HUES6 (cell line): ENCODE measurements around the gene PPP1R14B.
A peak's percentile ranks its signal among the peaks of the same experiment; 100 is the strongest.

Experiments
- H3K27ac ChIP-seq: 2 replicates; pipeline ENCODE4 v1.7.0; 2013; ENCODE audit warnings: low read depth, mild to moderate bottlenecking, low read length, inconsistent platforms
- H3K27me3 ChIP-seq: 2 replicates; pipeline ENCODE4 v1.6.1; 2013; ENCODE audit warnings: low read length; ENCODE audit not compliant: control insufficient read depth, insufficient read depth
- H3K36me3 ChIP-seq: 2 replicates; pipeline ENCODE4 v1.6.1; 2013; ENCODE audit warnings: low read length; ENCODE audit not compliant: control insufficient read depth, insufficient read depth
- H3K4me1 ChIP-seq: 2 replicates; pipeline ENCODE4 v1.6.1; 2013; ENCODE audit warnings: low read length; ENCODE audit not compliant: control insufficient read depth, insufficient read depth
- H3K4me3 ChIP-seq: 2 replicates; pipeline ENCODE4 v1.5.1; 2013; ENCODE audit warnings: low read depth, low read length
- H3K9ac ChIP-seq: one replicate; pipeline ENCODE4 v1.6.1; 2013; ENCODE audit warnings: mild to moderate bottlenecking, low read length
- H3K9me3 ChIP-seq: 2 replicates; pipeline ENCODE4 v1.6.1; 2013; ENCODE audit warnings: low read depth, low read length; ENCODE audit not compliant: control insufficient read depth, insufficient read depth

The PPP1R14B gene, protein sequence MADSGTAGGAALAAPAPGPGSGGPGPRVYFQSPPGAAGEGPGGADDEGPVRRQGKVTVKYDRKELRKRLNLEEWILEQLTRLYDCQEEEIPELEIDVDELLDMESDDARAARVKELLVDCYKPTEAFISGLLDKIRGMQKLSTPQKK

GRCh38 chr11:64246871-64247728 is at the start of gene PPP1R14B:
TSS of gene PPP1R14B (minus strand) at chr11:64246943. CDS start at chr11:64246673, 270 bp downstream.
- Histone ChIP-seq H3K9me3 (no peaks in the 10 kb centered on the region), H3K36me3 (peaks cover 19% of the 10 kb centered on the region), H3K27ac (peak within 1 kb of the TSS; percentile 56; the same call in 1 of the 2 replicates), H3K27me3 (no peaks in the 10 kb centered on the region), H3K9ac (peak within 1 kb of the TSS; percentile 84), H3K4me1 (peaks cover 48% of the 10 kb centered on the region), H3K4me3 (peak within 1 kb of the TSS; percentile 91)

- H3K27ac ChIP-seq, result no peak overlapping the region
- no peaks in the 10 kb centered on the region for H3K36me3 ChIP-seq
- H3K9ac ChIP-seq, result no peak overlapping the region
- H3K9me3 ChIP-seq, result no peaks in the 10 kb centered on the region
- H3K4me1 ChIP-seq, result peaks cover 11% of the 10 kb centered on the region
- no peak overlapping the region for H3K4me3 ChIP-seq
- H3K27me3 ChIP-seq, result peaks cover 98% of the 10 kb centered on the region
Observed at GRCh38 chr11:64296236-64296635, 49.5 kb upstream of the PPP1R14B start.

DNA sequence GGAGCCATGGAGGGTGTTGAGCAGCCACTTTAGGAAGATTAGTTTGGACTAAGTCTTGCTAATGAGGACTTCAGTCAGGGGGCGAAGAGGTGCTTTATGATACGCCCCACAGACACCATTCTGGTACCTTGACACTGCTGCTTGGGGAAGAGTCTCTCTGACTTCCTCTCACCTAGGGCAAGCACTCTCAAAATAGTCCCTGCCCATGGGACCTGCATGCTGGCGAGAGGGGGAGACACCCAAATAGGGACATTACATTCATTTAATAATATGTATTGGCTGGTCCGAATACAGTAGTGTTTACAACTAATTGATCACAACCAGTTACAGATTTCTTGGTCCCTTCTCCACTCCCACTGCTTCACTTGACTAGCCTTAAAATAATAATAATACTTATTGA is 49.0 kb upstream of the PPP1R14B start:
- H3K27me3 ChIP-seq, result peaks cover 100% of the 10 kb centered on the region
- H3K4me1 ChIP-seq, result peaks cover 13% of the 10 kb centered on the region
- no peak overlapping the region for H3K27ac ChIP-seq
- no peak overlapping the region for H3K4me3 ChIP-seq
- H3K9ac ChIP-seq, result no peak overlapping the region
- no peaks in the 10 kb centered on the region for H3K36me3 ChIP-seq
- H3K9me3 ChIP-seq, result no peaks in the 10 kb centered on the region

DNA sequence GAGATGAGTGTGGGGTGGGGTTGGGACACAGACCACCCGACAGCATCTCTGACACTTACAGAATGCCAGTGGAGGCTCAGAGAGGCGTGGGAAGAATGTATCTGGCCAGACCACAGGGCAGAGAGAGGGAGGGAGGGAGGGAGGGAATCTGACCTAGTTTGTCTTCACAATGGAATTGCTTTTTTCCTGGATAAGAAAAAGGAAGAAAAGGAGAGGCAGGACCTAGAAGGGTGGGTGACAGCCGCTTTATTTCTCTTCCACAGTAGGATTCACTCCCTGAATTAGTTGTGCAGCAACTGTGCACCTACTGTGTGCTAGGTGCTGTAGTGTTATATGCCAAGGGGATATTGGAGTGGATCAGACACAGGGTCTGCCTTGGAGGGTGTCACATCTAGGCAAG is 48.0 kb upstream of the PPP1R14B start:
- Histone ChIP-seq H3K4me1 (peaks cover 6% of the 10 kb centered on the region), H3K4me3 (no peak overlapping the region), H3K27me3 (peaks cover 100% of the 10 kb centered on the region), H3K27ac (no peak overlapping the region), H3K9me3 (no peaks in the 10 kb centered on the region), H3K36me3 (no peaks in the 10 kb centered on the region), H3K9ac (no peak overlapping the region)

DNA sequence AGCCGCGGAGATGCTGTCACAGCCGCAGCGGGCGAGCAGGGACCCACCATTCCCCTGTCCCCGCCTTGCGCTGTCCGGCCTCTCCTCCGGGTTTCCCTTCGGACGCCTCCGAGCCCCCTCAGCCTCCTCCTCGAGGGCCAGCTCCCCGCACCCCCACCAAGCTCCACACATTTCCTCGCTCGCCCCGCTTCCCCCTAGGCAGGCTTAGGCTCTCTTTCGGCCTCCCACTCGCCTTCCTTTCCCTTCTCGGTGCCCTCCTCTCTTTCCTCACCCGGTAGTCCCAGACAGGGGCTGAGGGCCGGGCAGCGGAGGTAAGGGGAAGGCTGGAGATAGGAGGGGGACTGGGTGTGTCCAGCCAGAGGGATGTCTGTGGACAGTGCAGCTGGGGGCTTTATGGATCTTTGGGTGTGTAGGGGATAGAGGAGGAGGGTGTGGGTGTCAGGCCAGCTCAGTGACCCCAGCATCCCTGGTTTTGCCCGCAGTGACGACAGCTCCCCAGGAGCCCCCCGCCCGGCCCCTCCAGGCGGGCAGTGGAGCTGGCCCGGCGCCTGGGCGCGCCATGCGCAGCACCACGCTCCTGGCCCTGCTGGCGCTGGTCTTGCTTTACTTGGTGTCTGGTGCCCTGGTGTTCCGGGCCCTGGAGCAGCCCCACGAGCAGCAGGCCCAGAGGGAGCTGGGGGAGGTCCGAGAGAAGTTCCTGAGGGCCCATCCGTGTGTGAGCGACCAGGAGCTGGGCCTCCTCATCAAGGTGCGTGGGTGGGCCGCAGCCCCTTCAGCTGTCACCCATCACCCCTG is 45.9 kb upstream of the PPP1R14B start:
- no peak overlapping the region for H3K27ac ChIP-seq
- H3K36me3 ChIP-seq, result 0 out of 2 replicates have a peak, but pooled peaks cover 2% of the 10 kb centered on the region
- H3K9me3 ChIP-seq, result no peaks in the 10 kb centered on the region
- 0 out of 2 replicates have a peak, but pooled peaks cover 4% of the 10 kb centered on the region for H3K4me1 ChIP-seq
- H3K4me3 ChIP-seq, result peak overlapping the region; percentile 50
- peaks cover 95% of the 10 kb centered on the region for H3K27me3 ChIP-seq
- peak overlapping the region; percentile 16 for H3K9ac ChIP-seq

DNA sequence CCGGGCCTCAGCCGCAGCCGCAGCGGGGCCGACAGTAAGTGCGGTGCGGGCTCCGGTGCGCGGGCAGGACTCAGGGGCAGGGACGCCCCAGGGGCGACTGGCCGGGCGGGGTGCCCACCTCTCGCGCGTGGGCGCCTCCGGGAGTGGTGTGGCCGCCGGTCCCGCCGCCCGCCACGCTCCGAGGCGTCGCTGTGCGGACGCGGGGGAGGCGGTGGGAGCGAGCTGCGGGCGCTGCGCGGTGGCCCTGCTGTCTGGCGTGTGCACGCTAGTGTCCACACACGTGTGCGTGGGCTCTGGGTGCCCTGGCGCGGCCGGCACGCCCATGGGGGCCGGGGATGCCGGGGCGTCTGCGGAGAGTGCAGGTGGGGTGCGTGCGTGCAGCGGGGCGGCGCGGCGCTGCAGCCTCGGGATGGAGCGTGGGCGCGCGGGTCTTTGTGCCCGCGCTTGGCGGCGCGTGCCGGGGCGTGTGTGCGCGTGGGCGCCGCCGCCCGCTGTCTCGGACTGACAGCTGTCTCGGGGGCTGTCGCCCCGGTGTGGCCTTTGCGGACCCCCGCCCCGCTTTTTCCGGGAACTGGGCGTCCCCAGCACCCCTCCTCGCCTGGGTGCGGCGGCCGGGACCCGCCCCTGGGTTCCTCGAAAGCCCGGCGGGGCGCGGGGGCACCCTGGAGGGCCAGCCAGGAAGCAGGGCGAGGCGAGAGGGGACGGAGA is 45.2 kb upstream of the PPP1R14B start:
- Histone ChIP-seq H3K27me3 (peaks cover 88% of the 10 kb centered on the region), H3K4me3 (peak overlapping the region; percentile 50)

DNA sequence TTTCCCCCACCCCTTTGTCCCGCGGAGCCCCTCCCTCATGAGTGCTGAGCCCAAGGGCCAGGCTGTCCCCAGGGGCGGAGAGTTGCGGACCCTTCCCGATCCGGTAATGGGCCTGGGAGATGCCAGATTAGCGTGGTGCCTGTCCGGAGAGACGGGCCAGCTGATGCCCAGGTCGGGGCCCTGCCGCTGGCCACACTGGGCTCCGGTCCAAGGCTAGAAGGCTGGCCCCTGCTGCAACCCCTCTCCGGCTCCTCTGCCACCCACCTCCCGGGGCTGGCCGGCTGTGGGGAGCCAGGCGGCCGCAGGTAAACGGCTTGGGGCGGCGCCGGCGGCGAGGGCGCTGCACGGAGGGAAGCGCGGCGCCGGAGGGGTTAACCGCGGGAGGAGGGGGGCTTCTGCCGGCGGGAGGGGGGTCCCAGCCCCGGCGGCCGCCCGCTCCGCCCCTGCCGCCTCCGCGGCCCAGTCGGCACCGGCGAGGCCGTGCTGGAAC is 44.6 kb upstream of the PPP1R14B start, which contains the start of gene KCNK4:
TSS of gene KCNK4 (plus strand) at position 41 of the 490 bp plus-strand sequence. CDS start 1,717 bp downstream, outside the sequence.
- Histone ChIP-seq H3K4me3 (peak within 1 kb of the TSS; percentile 50), H3K36me3 (0 out of 2 replicates have a peak, but pooled peaks cover 2% of the 10 kb centered on the region), H3K27ac (no peak within 1 kb of the TSS), H3K9ac (no peak within 1 kb of the TSS), H3K4me1 (peaks cover 6% of the 10 kb centered on the region; the same call in 1 of the 2 replicates), H3K27me3 (peaks cover 82% of the 10 kb centered on the region), H3K9me3 (no peaks in the 10 kb centered on the region)

More for the DNA sequence above, 45.2 kb upstream of the PPP1R14B start:
- Histone ChIP-seq H3K36me3 (0 out of 2 replicates have a peak, but pooled peaks cover 2% of the 10 kb centered on the region), H3K9ac (no peak overlapping the region), H3K4me1 (0 out of 2 replicates have a peak, but pooled peaks cover 4% of the 10 kb centered on the region), H3K27ac (no peak overlapping the region), H3K9me3 (no peaks in the 10 kb centered on the region)

GRCh38 chr11:64290352-64291261 is 43.9 kb upstream of the PPP1R14B start:
- Histone ChIP-seq H3K36me3 (0 out of 2 replicates have a peak, but pooled peaks cover 2% of the 10 kb centered on the region), H3K9ac (no peak overlapping the region), H3K4me3 (peak overlapping the region; percentile 50), H3K27ac (no peak overlapping the region), H3K4me1 (peaks cover 9% of the 10 kb centered on the region; the same call in 1 of the 2 replicates), H3K27me3 (peaks cover 75% of the 10 kb centered on the region), H3K9me3 (no peaks in the 10 kb centered on the region)

DNA sequence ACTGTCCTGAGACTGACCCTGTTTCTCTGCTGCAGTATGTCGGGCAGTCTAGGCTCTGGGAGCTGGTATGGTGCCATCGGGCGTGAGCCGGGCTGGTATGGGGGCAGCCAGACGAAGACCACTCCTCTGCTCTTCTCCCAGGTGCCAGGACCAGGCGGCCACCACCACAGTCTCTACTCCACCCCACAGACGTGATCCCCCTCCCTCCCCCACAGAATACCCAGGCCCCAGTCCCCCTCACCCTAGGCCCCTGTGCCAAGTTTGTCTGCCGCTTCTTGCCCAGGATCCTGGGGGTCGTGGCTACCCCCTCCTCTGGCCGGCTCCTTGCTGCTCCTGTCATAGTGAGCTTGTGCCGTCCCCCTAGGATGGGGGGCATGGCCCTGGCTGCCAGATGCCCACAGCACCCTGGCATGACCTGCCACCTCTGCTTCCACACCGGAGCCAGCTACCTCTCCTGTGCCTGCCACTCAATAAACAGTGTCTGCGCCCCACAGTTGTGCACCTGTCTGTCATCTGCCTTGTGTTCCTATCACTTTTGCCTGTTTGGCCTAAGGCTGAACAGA is 42.3 kb upstream of the PPP1R14B start:
- Histone ChIP-seq H3K36me3 (0 out of 2 replicates have a peak, but pooled peaks cover 2% of the 10 kb centered on the region), H3K27ac (no peak overlapping the region), H3K9ac (no peak overlapping the region), H3K4me1 (peaks cover 9% of the 10 kb centered on the region; the same call in 1 of the 2 replicates), H3K4me3 (no peak overlapping the region), H3K9me3 (no peaks in the 10 kb centered on the region), H3K27me3 (peaks cover 59% of the 10 kb centered on the region)
